Measurements from ENCODE around the gene LSR. TPM values are rescaled to one million over a fixed set of nuclear protein-coding genes. Genes with fewer than 3 reads are reported as not detected.

LSR gene
- total RNA-seq (2014; rRNA removed; shearing (Covaris generic)), result 475 and 478 TPM in 2 replicates

GRCh38 chr19:35248310-35249145 lies at the start of gene LSR:
Gene LSR, plus strand, starts transcription at chr19:35249002. Its CDS starts 21 bp downstream, at chr19:35249023.
- peak; percentile 99 for DNase-seq (ENCODE audit: low spot score)

- no peak for DNase-seq (ENCODE audit: low spot score)
These were observed 49.3 kb upstream of the LSR start for GRCh38 chr19:35199481-35199880.

- DNase-seq (ENCODE audit: low spot score), result no peak
These were observed 45.8 kb upstream of the LSR start for GRCh38 chr19:35202722-35203688.

GRCh38 chr19:35204799-35205732 lies 43.7 kb upstream of the LSR start:
- DNase-seq (ENCODE audit: low spot score), result no peak

- DNase-seq (ENCODE audit: low spot score), result no peak
These were observed 43.0 kb upstream of the LSR start for GRCh38 chr19:35205733-35206323.

- no peak for DNase-seq (ENCODE audit: low spot score)
These were observed 42.4 kb upstream of the LSR start for GRCh38 chr19:35206379-35206778.

- no peak for DNase-seq (ENCODE audit: low spot score)
These were observed 41.9 kb upstream of the LSR start for GRCh38 chr19:35206855-35207254.

GRCh38 chr19:35207391-35207871 lies 41.4 kb upstream of the LSR start:
- DNase-seq (ENCODE audit: low spot score), result no peak

- no peak for DNase-seq (ENCODE audit: low spot score)
These were observed 40.7 kb upstream of the LSR start for GRCh38 chr19:35208121-35208520.

- DNase-seq (ENCODE audit: low spot score), result no peak
These were observed 39.2 kb upstream of the LSR start for GRCh38 chr19:35209646-35210045.

GRCh38 chr19:35211545-35212230 lies 37.1 kb upstream of the LSR start:
- no peak for DNase-seq (ENCODE audit: low spot score)

- DNase-seq (ENCODE audit: low spot score), result no peak
These were observed 36.6 kb upstream of the LSR start for GRCh38 chr19:35212241-35212640.

GRCh38 chr19:35213663-35214632 lies 34.9 kb upstream of the LSR start:
- DNase-seq (ENCODE audit: low spot score), result peak; percentile 99

GRCh38 chr19:35214766-35215422 lies 33.9 kb upstream of the LSR start:
- DNase-seq (ENCODE audit: low spot score), result no peak

GRCh38 chr19:35216016-35216832 lies 32.6 kb upstream of the LSR start:
- DNase-seq (ENCODE audit: low spot score), result no peak

GRCh38 chr19:35216833-35217648 lies 31.8 kb upstream of the LSR start:
- peak; percentile 47 for DNase-seq (ENCODE audit: low spot score)

GRCh38 chr19:35217649-35217990 lies 31.2 kb upstream of the LSR start:
- no peak for DNase-seq (ENCODE audit: low spot score)
